Stimulated activated CD4-positive, alpha-beta T cell treated with anti-CD3 and anti-CD28 coated beads, Interleukin-4, amount 100 ng/mL, for 24 hours (primary cell): ENCODE measurements around the gene ORAI1.
A peak's percentile ranks its signal among the peaks of the same experiment; 100 is the strongest.
"Not testable (repeated sequence)": the region's sequence is repeated elsewhere in the genome, so short reads cannot be mapped to it uniquely, and the experiment has no call there.

ENCODE experiments used
- DNase-seq: peaks from one replicate; pipeline ENCODE4 v3.0.0-alpha.2; 2020

The ORAI1 gene

GRCh38 chr12:121608301-121608700 is 18.0 kb upstream of the ORAI1 start:
- DNase-seq = no peak

- DNase-seq = no peak
Measured at GRCh38 chr12:121610239-121611149, 15.8 kb upstream of the ORAI1 start.

- no peak for DNase-seq
Measured at GRCh38 chr12:121611306-121611705, 15.0 kb upstream of the ORAI1 start.

- DNase-seq = no peak
Measured at GRCh38 chr12:121613462-121613861, 12.9 kb upstream of the ORAI1 start.

- DNase-seq = no peak
Measured at GRCh38 chr12:121614872-121615467, 11.4 kb upstream of the ORAI1 start.

GRCh38 chr12:121618659-121619233 is 7.6 kb upstream of the ORAI1 start:
- DNase-seq = no peak

- no peak for DNase-seq
Measured at GRCh38 chr12:121620333-121620891, 5.9 kb upstream of the ORAI1 start.

GRCh38 chr12:121626853-121627640 is 717 bp downstream of the ORAI1 start:
- DNase-seq = peak; percentile 92

- DNase-seq = peak; percentile 14
Measured at GRCh38 chr12:121628037-121628436, 1.7 kb downstream of the ORAI1 start.

GRCh38 chr12:121628536-121628935 is 2.2 kb downstream of the ORAI1 start:
- DNase-seq = no peak

- no peak for DNase-seq
Measured at GRCh38 chr12:121630791-121631355, 4.5 kb downstream of the ORAI1 start.

- DNase-seq = no peak
Measured at GRCh38 chr12:121632069-121632970, 6.0 kb downstream of the ORAI1 start.

- not testable (repeated sequence) for DNase-seq
Measured at GRCh38 chr12:121633833-121634196, 7.5 kb downstream of the ORAI1 start.

- no peak for DNase-seq
Measured at GRCh38 chr12:121634836-121635235, 8.5 kb downstream of the ORAI1 start.

GRCh38 chr12:121637231-121637914 is 11.0 kb downstream of the ORAI1 start:
- peak; percentile 53 for DNase-seq

- DNase-seq = no peak
Measured at GRCh38 chr12:121638298-121639202, 12.2 kb downstream of the ORAI1 start.

GRCh38 chr12:121641343-121641630 is 15.0 kb downstream of the ORAI1 start:
- DNase-seq = no peak

GRCh38 chr12:121648458-121649028 is 22.2 kb downstream of the ORAI1 start:
- DNase-seq = no peak

- no peak for DNase-seq
Measured at GRCh38 chr12:121649322-121649721, 23.0 kb downstream of the ORAI1 start.
